ENCODE measurements around the gene ITGAV. TPM values are rescaled to one million over a fixed set of nuclear protein-coding genes. Genes with fewer than 3 reads are reported as not detected.

The ITGAV gene
- total and polyA plus RNA-seq, 8 donors, result 53.6 to 175 (median 57.6) TPM

- H3K4me3 ChIP-seq, result no peak overlapping the region
- no peaks in the 10 kb centered on the region for H3K27me3 ChIP-seq
- peaks cover 0 to 14% of the 10 kb centered on the region in 2 donors for H3K4me1 ChIP-seq
- no peak overlapping the region for H3K27ac ChIP-seq
- TF ChIP-seq CTCF (IDR thresholded peaks at IDR 0.05), result no peak
- ATAC-seq, result peak; percentile 15
- peaks cover 0 to 55% of the 10 kb centered on the region in 2 donors for H3K36me3 ChIP-seq
- DNase-seq, result no peak
- intact Hi-C loops (cut with DNase I), result loop anchor here in 1 of 2 donors (5.0 kb wide), 1 partner anchor 139 kb away; no protein-coding TSS in a partner anchor
- H3K9me3 ChIP-seq, result no peaks in the 10 kb centered on the region
Measured at GRCh38 chr2:186641132-186641806, 51.4 kb downstream of the ITGAV start.

- Histone ChIP-seq H3K27me3 (no peaks in the 10 kb centered on the region), H3K36me3 (peaks cover 0 to 60% of the 10 kb centered on the region in 2 donors), H3K27ac (no peak overlapping the region), H3K4me3 (no peak overlapping the region), H3K4me1 (peaks cover 0 to 12% of the 10 kb centered on the region in 2 donors), H3K9me3 (no peaks in the 10 kb centered on the region)
- ATAC-seq (peak; percentile 97), DNase-seq (peak in 2 of 4 donors; percentile 29 to 60)
- TF ChIP-seq CTCF (IDR thresholded peaks at IDR 0.05), result peak in 1 of 2 donors; percentile 41
- intact Hi-C loops (cut with DNase I), result loop anchor here in 1 of 2 donors (5.0 kb wide), 1 partner anchor 140 kb away; no protein-coding TSS in a partner anchor
Measured at GRCh38 chr2:186641807-186642321, 52.0 kb downstream of the ITGAV start.

DNA sequence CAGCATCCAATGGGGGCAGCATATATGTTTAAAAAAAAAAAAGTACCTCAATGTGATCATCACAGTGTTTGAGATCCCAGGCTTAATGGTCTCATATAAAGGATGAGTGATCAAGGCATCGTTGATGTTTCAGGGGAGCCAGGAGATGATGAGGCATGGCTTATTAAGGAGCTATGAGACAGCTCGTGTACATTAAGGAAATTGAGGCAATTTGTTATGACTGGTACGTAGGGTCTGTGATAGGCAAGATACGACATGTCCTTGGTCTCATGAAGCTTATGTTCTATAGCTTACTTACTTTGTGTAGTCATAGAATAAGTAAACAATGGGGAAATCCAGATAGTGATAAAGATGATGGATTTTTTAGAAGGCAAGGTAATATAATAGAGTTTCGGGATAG, 54.9 kb downstream of the ITGAV start:
- no peak overlapping the region for H3K4me3 ChIP-seq
- no peak for TF ChIP-seq CTCF (IDR thresholded peaks at IDR 0.05)
- H3K27me3 ChIP-seq, result no peaks in the 10 kb centered on the region
- no peaks in the 10 kb centered on the region for H3K4me1 ChIP-seq
- ATAC-seq (no peak), DNase-seq (no peak)
- intact Hi-C loops (cut with DNase I), result loop anchor here in 1 of 2 donors (5.0 kb wide), 1 partner anchor 142 kb away; no protein-coding TSS in a partner anchor
- peaks cover 0 to 61% of the 10 kb centered on the region in 2 donors for H3K36me3 ChIP-seq
- no peak overlapping the region for H3K27ac ChIP-seq
- H3K9me3 ChIP-seq, result no peaks in the 10 kb centered on the region

- H3K4me3 ChIP-seq, result no peak overlapping the region
- no peaks in the 10 kb centered on the region for H3K27me3 ChIP-seq
- intact Hi-C loops (cut with DNase I), result no loop called here
- H3K4me1 ChIP-seq, result no peaks in the 10 kb centered on the region
- ATAC-seq (no peak), DNase-seq (no peak)
- TF ChIP-seq CTCF (IDR thresholded peaks at IDR 0.05), result no peak
- peaks cover 0 to 59% of the 10 kb centered on the region in 2 donors for H3K36me3 ChIP-seq
- no peak overlapping the region for H3K27ac ChIP-seq
- H3K9me3 ChIP-seq, result no peaks in the 10 kb centered on the region
Measured at GRCh38 chr2:186645999-186646398, 56.1 kb downstream of the ITGAV start.

DNA sequence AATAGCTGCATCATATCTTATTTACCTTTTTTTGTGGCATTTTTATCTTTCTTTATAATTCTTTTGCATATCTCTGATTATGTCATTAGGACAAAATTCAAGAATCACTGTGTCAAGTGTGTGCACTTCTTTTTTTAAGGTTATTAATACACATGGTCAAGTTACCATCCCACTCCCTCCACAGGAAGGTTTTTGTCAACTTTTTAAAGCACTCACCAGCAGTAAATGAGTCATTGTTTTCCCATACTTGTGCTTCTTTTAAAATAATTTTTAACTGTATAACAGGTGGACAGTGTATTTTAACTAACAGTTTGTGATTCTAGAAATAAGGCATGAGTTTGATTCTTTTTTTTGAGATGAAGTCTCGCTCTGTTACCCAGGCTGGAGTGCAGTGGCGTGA, 58.3 kb downstream of the ITGAV start:
- ATAC-seq (peak; percentile 76), DNase-seq (no peak)
- intact Hi-C loops (cut with DNase I), result no loop called here
- no peaks in the 10 kb centered on the region for H3K9me3 ChIP-seq
- no peaks in the 10 kb centered on the region for H3K4me1 ChIP-seq
- peaks cover 0 to 55% of the 10 kb centered on the region in 2 donors for H3K36me3 ChIP-seq
- no peak for TF ChIP-seq CTCF (IDR thresholded peaks at IDR 0.05)
- no peak overlapping the region for H3K27ac ChIP-seq
- H3K27me3 ChIP-seq, result no peaks in the 10 kb centered on the region
- no peak overlapping the region for H3K4me3 ChIP-seq

All from left lung (tissue), 10 donors.